Measurements from ENCODE around the gene SLC27A1. TPM values are rescaled to one million over a fixed set of nuclear protein-coding genes. Genes with fewer than 3 reads are reported as not detected.

SLC27A1 gene
- total RNA-seq, 1 donor from 2014 or later, result 22.1 TPM

- Histone ChIP-seq H3K4me1 (no peaks in the 10 kb centered on the region), H3K9me3 (no peaks in the 10 kb centered on the region), H3K4me3 (no peak overlapping the region), H3K27ac (no peak overlapping the region), H3K27me3 (no peaks in the 10 kb centered on the region), H3K36me3 (no peaks in the 10 kb centered on the region)
- no peak for TF ChIP-seq POLR2AphosphoS5 (IDR thresholded peaks at IDR 0.05; ENCODE audit: insufficient read depth in 1 of 2, low read depth in 1 of 2)
- TF ChIP-seq POLR2A (IDR thresholded peaks at IDR 0.05), result no peak
- no peak for TF ChIP-seq CTCF (IDR thresholded peaks at IDR 0.05)
- intact Hi-C loops (cut with DNase I), result no loop called here
- DNase-seq (ENCODE audit: extremely low spot score in 2 of 2), result no peak
Observed at GRCh38 chr19:17529239-17530158, 59.2 kb downstream of the SLC27A1 start.

- Histone ChIP-seq H3K9me3 (no peaks in the 10 kb centered on the region), H3K36me3 (no peaks in the 10 kb centered on the region), H3K27ac (no peak overlapping the region), H3K4me1 (no peaks in the 10 kb centered on the region), H3K27me3 (no peaks in the 10 kb centered on the region), H3K4me3 (no peak overlapping the region)
- DNase-seq (ENCODE audit: extremely low spot score in 2 of 2), result no peak
- TF ChIP-seq CTCF (IDR thresholded peaks at IDR 0.05), result no peak
- no peak for TF ChIP-seq POLR2A (IDR thresholded peaks at IDR 0.05)
- TF ChIP-seq POLR2AphosphoS5 (IDR thresholded peaks at IDR 0.05; ENCODE audit: insufficient read depth in 1 of 2, low read depth in 1 of 2), result no peak
- intact Hi-C loops (cut with DNase I), result no loop called here
Observed at GRCh38 chr19:17530586-17530985, 60.3 kb downstream of the SLC27A1 start.

- Histone ChIP-seq H3K27ac (no peak overlapping the region), H3K36me3 (no peaks in the 10 kb centered on the region), H3K4me3 (no peak overlapping the region), H3K4me1 (no peaks in the 10 kb centered on the region), H3K9me3 (no peaks in the 10 kb centered on the region), H3K27me3 (no peaks in the 10 kb centered on the region)
- DNase-seq (ENCODE audit: extremely low spot score in 2 of 2), result no peak
- intact Hi-C loops (cut with DNase I), result no loop called here
- no peak for TF ChIP-seq CTCF (IDR thresholded peaks at IDR 0.05)
- no peak for TF ChIP-seq POLR2A (IDR thresholded peaks at IDR 0.05)
- no peak for TF ChIP-seq POLR2AphosphoS5 (IDR thresholded peaks at IDR 0.05; ENCODE audit: insufficient read depth in 1 of 2, low read depth in 1 of 2)
Observed at GRCh38 chr19:17532116-17532515, 61.8 kb downstream of the SLC27A1 start.

- intact Hi-C loops (cut with DNase I), result no loop called here
- TF ChIP-seq CTCF (IDR thresholded peaks at IDR 0.05) (no peak), POLR2AphosphoS5 (IDR thresholded peaks at IDR 0.05; ENCODE audit: insufficient read depth in 1 of 2, low read depth in 1 of 2) (no peak)
- H3K4me3 ChIP-seq, result no peak overlapping the region
- DNase-seq (ENCODE audit: extremely low spot score in 2 of 2), result no peak
- H3K27ac ChIP-seq, result no peak overlapping the region
- H3K36me3 ChIP-seq, result no peaks in the 10 kb centered on the region
- H3K4me1 ChIP-seq, result no peaks in the 10 kb centered on the region
- no peaks in the 10 kb centered on the region for H3K9me3 ChIP-seq
- H3K27me3 ChIP-seq, result no peaks in the 10 kb centered on the region
Observed at GRCh38 chr19:17532557-17532956, 62.2 kb downstream of the SLC27A1 start.

GRCh38 chr19:17534767-17535166 lies 64.4 kb downstream of the SLC27A1 start:
- Histone ChIP-seq H3K36me3 (no peaks in the 10 kb centered on the region), H3K4me3 (no peak overlapping the region), H3K4me1 (peaks cover 11% of the 10 kb centered on the region), H3K27ac (no peak overlapping the region), H3K27me3 (no peaks in the 10 kb centered on the region), H3K9me3 (no peaks in the 10 kb centered on the region)
- intact Hi-C loops (cut with DNase I), result loop anchor here (5.0 kb wide), 1 partner anchor 38 kb away; no protein-coding TSS in a partner anchor
- no peak for DNase-seq (ENCODE audit: extremely low spot score in 2 of 2)
- TF ChIP-seq CTCF (IDR thresholded peaks at IDR 0.05) (no peak), POLR2AphosphoS5 (IDR thresholded peaks at IDR 0.05; ENCODE audit: insufficient read depth in 1 of 2, low read depth in 1 of 2) (no peak), POLR2A (IDR thresholded peaks at IDR 0.05) (no peak)

Measured in vagina (tissue), 2 donors.